ENCODE measurements around the gene TMTC2.

DNA sequence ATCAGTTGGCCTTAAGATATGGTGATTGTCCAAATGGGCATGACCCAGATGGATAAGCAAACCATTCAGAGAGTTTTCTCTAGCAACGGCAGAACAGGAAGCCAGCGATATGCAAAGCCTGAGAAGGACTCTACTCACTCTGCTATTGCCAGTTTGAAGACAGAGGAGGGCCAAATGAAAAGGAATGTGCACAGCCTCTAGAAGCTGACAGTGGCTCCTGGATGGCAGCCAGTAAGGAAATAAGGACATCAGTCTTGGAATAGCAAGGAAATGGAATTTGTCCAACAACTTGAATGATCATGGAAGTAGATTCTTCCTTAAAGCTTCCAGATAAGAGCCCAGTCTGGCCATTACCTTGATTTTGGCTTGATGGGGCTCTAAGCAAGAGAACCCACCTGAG lies 60.0 kb downstream of the TMTC2 start:
- TF ChIP-seq CTCF (IDR thresholded peaks at IDR 0.05) (no peak), POLR2A (IDR thresholded peaks at IDR 0.05) (no peak)

Data from testis (tissue), 2 donors.